Panc1 (cell line): Measurements from ENCODE around the gene VSNL1. TPM values are rescaled to one million over a fixed set of nuclear protein-coding genes. Genes with fewer than 3 reads are reported as not detected.

ENCODE experiments used
- ATAC-seq: fragments of 200-7000 bp; cut with Tn5 transposase; 2 replicates; pipeline ENCODE4 v1.9.1; 2020; ENCODE audit warnings: mild to moderate bottlenecking, moderate library complexity
- BruUV-seq: library from RNA; stranded (reverse); fragments of 400-500 nt; replicated peaks from 2 replicates; lab custom pipeline; 2021; lab: Mats Ljungman, UMichigan
- CTCF ChIA-PET: fragments of 300-600 bp; sonication (Branson Sonifier 250); formaldehyde crosslinking; loops from one replicate; lab custom pipeline; 2022; ENCODE audit warnings: antibody characterized with exemption; lab: Charles Lee
- POLR2A ChIA-PET: fragments of 300-600 bp; sonication (Branson Sonifier 250); formaldehyde crosslinking; loops from one replicate; lab custom pipeline; 2022; ENCODE audit warnings: antibody characterized with exemption; lab: Charles Lee
- DNase-seq: peaks from one replicate; pipeline ENCODE4 v3.0.0-alpha.2; 2010; ENCODE audit warnings: low read depth, low spot score
- H3K27ac ChIP-seq: 2 replicates; pipeline ENCODE4 v1.5.1; 2011; ENCODE audit warnings: mild to moderate bottlenecking, low read length, inconsistent platforms
- H3K27me3 ChIP-seq: fragments of 200-500 bp; sonication (Bioruptor generic); 2 replicates; pipeline ENCODE4 v1.6.0; 2014; ENCODE audit warnings: low read length, inconsistent platforms; ENCODE audit not compliant: control insufficient read depth, insufficient read depth
- H3K36me3 ChIP-seq: fragments of 200-500 bp; sonication (Bioruptor generic); 2 replicates; pipeline ENCODE4 v1.5.1; 2014; ENCODE audit warnings: inconsistent platforms, mild to moderate bottlenecking, low read length, moderate library complexity; ENCODE audit not compliant: control insufficient read depth, insufficient read depth
- H3K4me1 ChIP-seq: 2 replicates; pipeline ENCODE4 v1.5.1; 2011; ENCODE audit warnings: inconsistent platforms, mild to moderate bottlenecking, low read length, moderate library complexity; ENCODE audit not compliant: control insufficient read depth, insufficient read depth
- H3K4me3 ChIP-seq, 2 experiments: 2 replicates each; pipeline ENCODE4 v1.5.1; 2011 to 2012; ENCODE audit warnings: low read depth in 2 of 2, low read length in 2 of 2, mild to moderate bottlenecking in 2 of 2, inconsistent platforms in 1 of 2, moderate library complexity in 1 of 2
- H3K9me3 ChIP-seq: fragments of 200-500 bp; sonication (Bioruptor generic); 2 replicates; pipeline ENCODE4 v1.5.1; 2014; ENCODE audit warnings: low read depth, mild to moderate bottlenecking, inconsistent platforms, low read length, moderate library complexity; ENCODE audit not compliant: control insufficient read depth, insufficient read depth
- CTCF ChIP-seq: fragments of 450-650 bp; IDR thresholded peaks from 2 replicates; pipeline ENCODE4 v1.5.1; 2017; ENCODE audit warnings: mild to moderate bottlenecking
- POLR2AphosphoS5 ChIP-seq: IDR thresholded peaks from 2 replicates; pipeline ENCODE4 v1.6.1; 2012; ENCODE audit warnings: mild to moderate bottlenecking, low read depth, low read length, moderate library complexity
- REST ChIP-seq, 2 experiments: IDR thresholded peaks; 2 replicates each; pipeline ENCODE4 v1.6.1; 2011 to 2012; ENCODE audit warnings: low read depth in 2 of 2, control low read depth in 1 of 2, low read length in 1 of 2, mild to moderate bottlenecking in 1 of 2, moderate library complexity in 1 of 2; ENCODE audit not compliant: insufficient read depth in 1 of 2
- SIN3A ChIP-seq: IDR thresholded peaks from 2 replicates; pipeline ENCODE4 v1.6.1; 2012; ENCODE audit warnings: low read depth, mild to moderate bottlenecking, low read length, moderate library complexity, borderline replicate concordance; ENCODE audit not compliant: insufficient read depth
- TCF7L2 ChIP-seq: IDR thresholded peaks from 2 replicates; pipeline ENCODE4 v1.6.1; 2011; ENCODE audit warnings: mild to moderate bottlenecking, low read depth, low read length, inconsistent platforms
- in situ Hi-C: cut with HindIII; loops from 2 replicates; pipeline ENCODE4 v1.10.0; 2016; ENCODE audit warnings: low sequenced_read_pairs, low pct_unique_long_range_greater_than_20kb
- intact Hi-C: fragments of 100-400 bp; cut with micrococcal nuclease; formaldehyde crosslinking; loops from one replicate; pipeline ENCODE4 v1.10.0; 2022; ENCODE audit not compliant: unreplicated experiment
- total RNA-seq: library from RNA; stranded (reverse); gene quantifications from one replicate; pipeline ENCODE4 v1.2.1, GENCODE V29; 2021; ENCODE audit not compliant: unreplicated experiment

Gene VSNL1
- total RNA-seq, 1 experiment from 2014 or later: not detected

GRCh38 chr2:17620280-17620679, 79.8 kb downstream of the VSNL1 start:
- intact Hi-C loops: no loop called here

GRCh38 chr2:17620841-17621240, 80.3 kb downstream of the VSNL1 start:
- Histone ChIP-seq H3K36me3 (no peaks in the 10 kb centered on the region), H3K27me3 (no peaks in the 10 kb centered on the region), H3K4me1 (no peaks in the 10 kb centered on the region), H3K9me3 (no peaks in the 10 kb centered on the region), H3K27ac (no peak overlapping the region), H3K4me3 (no peak overlapping the region)
- ChIA-PET CTCF (no interaction called here), POLR2A (no interaction called here)
- ATAC-seq: no peak
- intact Hi-C loops (no loop called here), in situ Hi-C loops (no loop called here)
- no peak for DNase-seq
- no TSS peak for BruUV-seq
- no peak for TF ChIP-seq REST (IDR thresholded peaks at IDR 0.05; ENCODE audit: insufficient read depth in 1 of 2, low read depth in 2 of 2, low read length in 1 of 2)
- no peak for TF ChIP-seq TCF7L2
- no peak for TF ChIP-seq CTCF
- no peak for TF ChIP-seq SIN3A
- TF ChIP-seq POLR2AphosphoS5: no peak

More at GRCh38 chr2:17620280-17620679, 79.8 kb downstream of the VSNL1 start:
- Histone ChIP-seq H3K36me3 (no peaks in the 10 kb centered on the region), H3K27me3 (no peaks in the 10 kb centered on the region), H3K4me3 (no peak overlapping the region), H3K27ac (no peak overlapping the region), H3K4me1 (no peaks in the 10 kb centered on the region), H3K9me3 (no peaks in the 10 kb centered on the region)
- no peak for DNase-seq
- ChIA-PET POLR2A (no interaction called here), CTCF (no interaction called here)
- TF ChIP-seq REST (IDR thresholded peaks at IDR 0.05; ENCODE audit: insufficient read depth in 1 of 2, low read depth in 2 of 2, low read length in 1 of 2): no peak
- no TSS peak for BruUV-seq
- in situ Hi-C loops: no loop called here
- ATAC-seq: no peak
